ENCODE measurements around the gene PANK1.

Gene PANK1

GRCh38 chr10:89643812-89644690 is 991 bp downstream of the PANK1 start:
- H3K9me3 ChIP-seq (ENCODE audit: control insufficient read depth, insufficient read depth, low read length) = no peaks in the 10 kb centered on the region
- peaks cover 4% of the 10 kb centered on the region; the same call in 1 of the 2 replicates for H3F3A ChIP-seq (ENCODE audit: control insufficient read depth, insufficient read depth)
- H3K36me3 ChIP-seq (ENCODE audit: control insufficient read depth, low read length) = peaks cover 14% of the 10 kb centered on the region
- TF ChIP-seq, protein P1, sequence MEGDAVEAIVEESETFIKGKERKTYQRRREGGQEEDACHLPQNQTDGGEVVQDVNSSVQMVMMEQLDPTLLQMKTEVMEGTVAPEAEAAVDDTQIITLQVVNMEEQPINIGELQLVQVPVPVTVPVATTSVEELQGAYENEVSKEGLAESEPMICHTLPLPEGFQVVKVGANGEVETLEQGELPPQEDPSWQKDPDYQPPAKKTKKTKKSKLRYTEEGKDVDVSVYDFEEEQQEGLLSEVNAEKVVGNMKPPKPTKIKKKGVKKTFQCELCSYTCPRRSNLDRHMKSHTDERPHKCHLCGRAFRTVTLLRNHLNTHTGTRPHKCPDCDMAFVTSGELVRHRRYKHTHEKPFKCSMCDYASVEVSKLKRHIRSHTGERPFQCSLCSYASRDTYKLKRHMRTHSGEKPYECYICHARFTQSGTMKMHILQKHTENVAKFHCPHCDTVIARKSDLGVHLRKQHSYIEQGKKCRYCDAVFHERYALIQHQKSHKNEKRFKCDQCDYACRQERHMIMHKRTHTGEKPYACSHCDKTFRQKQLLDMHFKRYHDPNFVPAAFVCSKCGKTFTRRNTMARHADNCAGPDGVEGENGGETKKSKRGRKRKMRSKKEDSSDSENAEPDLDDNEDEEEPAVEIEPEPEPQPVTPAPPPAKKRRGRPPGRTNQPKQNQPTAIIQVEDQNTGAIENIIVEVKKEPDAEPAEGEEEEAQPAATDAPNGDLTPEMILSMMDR (IDR thresholded peaks at IDR 0.05; ENCODE audit: low read depth, low read length, poor library complexity, severe bottlenecking) = peak; percentile 36
- TF ChIP-seq EZH2phosphoT487 (IDR thresholded peaks at IDR 0.05; ENCODE audit: borderline replicate concordance, low read length) = no peak
- H4K20me1 ChIP-seq (ENCODE audit: control insufficient read depth, insufficient read depth, low read depth, low read length) = 0 out of 2 replicates have a peak, but pooled peaks cover 3% of the 10 kb centered on the region
- H3K79me2 ChIP-seq (ENCODE audit: control insufficient read depth, low read length) = peaks cover 62% of the 10 kb centered on the region
- H3K9me2 ChIP-seq (replicated peaks; ENCODE audit: control insufficient read depth, low read length) = no peaks in the 10 kb centered on the region
- H3K27me3 ChIP-seq (ENCODE audit: control insufficient read depth, low read length) = no peaks in the 10 kb centered on the region
- H3K4me2 ChIP-seq (ENCODE audit: low read length) = peak overlapping the region; percentile 93
- peaks cover 40% of the 10 kb centered on the region for H3K4me1 ChIP-seq (ENCODE audit: control insufficient read depth, low read length)
- peak overlapping the region; percentile 78 for H3K27ac ChIP-seq (ENCODE audit: low read depth, low read length)
- H3K4me3 ChIP-seq (ENCODE audit: low read length) = peak overlapping the region; percentile 77

DNA sequence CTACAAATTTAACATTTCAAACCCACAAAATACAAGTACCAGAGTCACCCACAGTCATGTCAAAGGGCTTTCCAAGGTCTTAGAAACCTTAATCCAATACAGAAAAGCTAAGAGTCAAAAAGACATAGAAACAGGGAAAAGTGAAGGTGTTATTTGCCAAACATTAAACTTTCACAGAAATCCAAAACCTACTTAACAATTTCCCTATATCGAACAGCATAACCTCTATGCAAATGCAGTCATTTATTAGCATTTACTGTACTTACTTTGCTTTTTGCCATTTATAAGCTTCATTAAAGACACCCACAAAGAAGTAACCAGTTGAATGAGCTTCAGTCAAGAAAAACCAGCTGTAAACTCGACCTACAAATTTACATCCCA is 1.6 kb downstream of the PANK1 start:
- Histone ChIP-seq H3K79me2 (ENCODE audit: control insufficient read depth, low read length) (peaks cover 69% of the 10 kb centered on the region), H3K36me3 (ENCODE audit: control insufficient read depth, low read length) (peaks cover 20% of the 10 kb centered on the region), H3K4me1 (ENCODE audit: control insufficient read depth, low read length) (peaks cover 40% of the 10 kb centered on the region), H3K4me3 (ENCODE audit: low read length) (peak overlapping the region; percentile 77), H3K27me3 (ENCODE audit: control insufficient read depth, low read length) (no peaks in the 10 kb centered on the region), H3K4me2 (ENCODE audit: low read length) (peak overlapping the region; percentile 93), H3K9me2 (replicated peaks; ENCODE audit: control insufficient read depth, low read length) (no peaks in the 10 kb centered on the region), H3K9me3 (ENCODE audit: control insufficient read depth, insufficient read depth, low read length) (no peaks in the 10 kb centered on the region), H3K27ac (ENCODE audit: low read depth, low read length) (peak overlapping the region; percentile 78), H4K20me1 (ENCODE audit: control insufficient read depth, insufficient read depth, low read depth, low read length) (0 out of 2 replicates have a peak, but pooled peaks cover 3% of the 10 kb centered on the region), H3F3A (ENCODE audit: control insufficient read depth, insufficient read depth) (peaks cover 4% of the 10 kb centered on the region; the same call in 1 of the 2 replicates)
- TF ChIP-seq EZH2phosphoT487 (IDR thresholded peaks at IDR 0.05; ENCODE audit: borderline replicate concordance, low read length) = no peak
- TF ChIP-seq, protein P1 (IDR thresholded peaks at IDR 0.05; ENCODE audit: low read depth, low read length, poor library complexity, severe bottlenecking) = no peak

DNA sequence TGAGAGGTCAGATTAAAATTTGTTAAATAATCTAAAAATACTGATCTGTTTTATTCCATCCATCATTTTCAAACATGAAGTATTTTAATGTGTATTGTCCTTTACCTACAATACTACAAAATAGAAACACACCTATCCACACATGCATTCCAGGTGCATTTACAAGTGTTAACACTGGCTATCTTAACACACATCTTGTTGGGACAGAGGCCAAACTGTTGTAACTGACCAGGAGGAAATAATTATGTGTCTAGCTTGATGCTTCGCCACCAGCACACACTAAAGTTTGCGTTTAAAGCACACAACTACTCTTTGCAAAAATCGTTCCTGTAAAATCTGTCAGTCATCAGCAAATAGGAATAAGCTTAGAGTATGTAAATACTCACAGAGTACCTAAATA is 2.8 kb downstream of the PANK1 start:
- Histone ChIP-seq H3K79me2 (ENCODE audit: control insufficient read depth, low read length) (peaks cover 78% of the 10 kb centered on the region), H3K4me3 (ENCODE audit: low read length) (no peak overlapping the region), H3K27ac (ENCODE audit: low read depth, low read length) (no peak overlapping the region), H4K20me1 (ENCODE audit: control insufficient read depth, insufficient read depth, low read depth, low read length) (0 out of 2 replicates have a peak, but pooled peaks cover 3% of the 10 kb centered on the region), H3K9me2 (replicated peaks; ENCODE audit: control insufficient read depth, low read length) (no peaks in the 10 kb centered on the region), H3K4me1 (ENCODE audit: control insufficient read depth, low read length) (peaks cover 36% of the 10 kb centered on the region), H3K4me2 (ENCODE audit: low read length) (peak overlapping the region; percentile 28), H3K36me3 (ENCODE audit: control insufficient read depth, low read length) (peaks cover 26% of the 10 kb centered on the region), H3K27me3 (ENCODE audit: control insufficient read depth, low read length) (no peaks in the 10 kb centered on the region), H3K9me3 (ENCODE audit: control insufficient read depth, insufficient read depth, low read length) (no peaks in the 10 kb centered on the region), H3F3A (ENCODE audit: control insufficient read depth, insufficient read depth) (peaks cover 4% of the 10 kb centered on the region; the same call in 1 of the 2 replicates)
- TF ChIP-seq, protein P1 (IDR thresholded peaks at IDR 0.05; ENCODE audit: low read depth, low read length, poor library complexity, severe bottlenecking) = no peak
- TF ChIP-seq EZH2phosphoT487 (IDR thresholded peaks at IDR 0.05; ENCODE audit: borderline replicate concordance, low read length) = no peak

Data from DOHH2 (cell line).